GM12864 (cell line): ENCODE measurements around the gene SAC3D1.

Experiments used
- DNase-seq: peaks from one replicate; pipeline ENCODE4 v3.0.0-alpha.2; 2011; ENCODE audit warnings: low read depth
- H3K4me3 ChIP-seq: 2 replicates; pipeline ENCODE4 v1.5.1; 2011; ENCODE audit warnings: mild to moderate bottlenecking, low read depth, low read length, control low read depth
- CTCF ChIP-seq: IDR thresholded peaks from 2 replicates; pipeline ENCODE4 v1.5.1; 2011; ENCODE audit warnings: low read depth, mild to moderate bottlenecking, moderate library complexity, low read length, control low read depth, inconsistent platforms; ENCODE audit errors: missing control alignments

Gene SAC3D1

GRCh38 chr11:65013888-65014725, 26.9 kb upstream of the SAC3D1 start, which contains the start of gene ARL2:
ARL2 (plus strand) TSS chr11:65014160; CDS start chr11:65014208, 48 bp downstream.
- H3K4me3 ChIP-seq: peak within 1 kb of the TSS; percentile 74
- DNase-seq: peak; percentile 71
- TF ChIP-seq CTCF: peak; percentile 76

DNA sequence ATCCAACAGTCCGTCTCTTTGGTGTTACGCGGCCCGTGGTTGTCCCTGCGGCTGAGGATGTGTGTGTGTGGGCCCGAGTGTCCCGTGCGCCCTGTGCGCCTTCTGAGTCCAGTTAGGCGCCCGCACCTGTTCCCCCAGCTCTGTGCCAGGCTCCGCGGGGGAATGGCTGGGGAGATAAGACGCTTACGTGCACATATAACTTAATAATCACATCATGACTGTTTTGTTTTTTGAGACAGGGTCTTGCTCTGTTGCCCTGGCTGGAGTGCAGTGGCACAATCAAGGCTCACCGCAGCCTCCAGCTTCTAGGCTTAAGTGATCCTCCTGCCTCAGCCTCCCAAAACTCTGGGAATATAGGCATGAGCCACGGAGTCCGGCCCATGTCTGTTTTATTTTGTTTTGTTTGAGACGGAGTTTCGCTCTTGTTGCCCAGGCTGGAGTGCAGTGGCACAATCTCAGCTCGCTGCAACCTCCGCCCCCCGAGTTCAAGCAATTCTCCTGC, 26.2 kb upstream of the SAC3D1 start:
- no peak for DNase-seq
- TF ChIP-seq CTCF: no peak

DNA sequence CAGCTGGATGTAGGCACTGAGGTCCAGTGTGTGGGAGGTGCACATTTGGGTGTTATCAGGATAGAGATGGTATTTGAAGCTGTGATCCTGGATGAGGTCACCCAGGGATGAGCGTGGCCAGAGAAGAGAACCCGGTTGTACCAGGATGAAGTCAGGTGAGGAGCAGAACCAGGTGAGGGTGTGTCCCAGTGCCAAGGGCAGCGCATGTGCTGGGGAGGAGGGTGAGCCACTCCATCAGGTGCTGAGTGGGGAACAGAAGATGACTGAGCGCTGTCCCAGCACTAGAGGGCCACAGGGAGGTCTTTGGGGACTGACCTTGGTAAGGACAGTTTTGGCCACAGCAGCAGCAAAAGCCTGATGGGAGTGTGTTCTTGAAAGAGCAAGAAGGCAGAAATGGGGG, 24.3 kb upstream of the SAC3D1 start:
- TF ChIP-seq CTCF: peak; percentile 26
- no peak for DNase-seq
- H3K4me3 ChIP-seq: no peak overlapping the region

More for the DNA sequence above, 26.2 kb upstream of the SAC3D1 start:
- peak overlapping the region; percentile 74 for H3K4me3 ChIP-seq

GRCh38 chr11:65017937-65018336, 23.1 kb upstream of the SAC3D1 start:
- no peak for TF ChIP-seq CTCF
- no peak overlapping the region for H3K4me3 ChIP-seq
- no peak for DNase-seq

- no peak for DNase-seq
- TF ChIP-seq CTCF: no peak
- no peak overlapping the region for H3K4me3 ChIP-seq
Measured at GRCh38 chr11:65019824-65020223, 21.2 kb upstream of the SAC3D1 start.

DNA sequence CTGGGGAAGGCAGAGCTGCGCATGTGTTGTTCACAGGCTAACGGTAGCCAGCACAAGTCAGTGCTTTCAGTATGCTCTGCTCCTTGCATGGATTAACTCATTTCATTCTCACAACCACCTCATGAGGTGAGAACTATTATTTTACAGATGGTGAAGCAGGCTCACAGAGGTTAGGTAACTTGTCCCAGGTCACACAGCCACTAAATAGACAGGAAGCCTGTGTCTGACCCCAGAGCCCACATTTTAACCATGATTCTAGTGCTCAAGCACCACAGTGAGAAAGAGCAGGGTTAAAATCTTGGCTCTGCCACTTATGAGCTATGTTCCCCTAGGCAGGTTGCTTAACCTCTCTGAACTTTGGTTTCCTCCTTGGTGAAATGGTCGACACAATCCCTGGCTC, 20.0 kb upstream of the SAC3D1 start:
- DNase-seq: no peak
- H3K4me3 ChIP-seq: no peak overlapping the region
- TF ChIP-seq CTCF: no peak
